Fibroblast of lung (primary cell): ENCODE measurements around the gene COL15A1.

Experiments
- CTCF ChIP-seq, 2 donors: IDR thresholded peaks in 1 of 2; conservative IDR thresholded peaks in 1 of 2; 1 replicate in 1 of 2; 2 replicates in 1 of 2; pipeline ENCODE4 v1.5.1; 2011 to 2012; ENCODE audit warnings: low read length in 2 of 2, control low read depth in 1 of 2, inconsistent platforms in 1 of 2, low read depth in 1 of 2, mild to moderate bottlenecking in 1 of 2
- EZH2 ChIP-seq: IDR thresholded peaks from 2 replicates; pipeline ENCODE4 v1.5.1; 2012; ENCODE audit warnings: low read length, control low read depth, mild to moderate bottlenecking; ENCODE audit errors: missing control alignments

- TF ChIP-seq CTCF (conservative IDR thresholded peaks at IDR 0.05 in 1 of 2, IDR thresholded peaks at IDR 0.05 in 1 of 2; ENCODE audit: low read depth in 1 of 2, low read length in 2 of 2): no peak
- no peak for TF ChIP-seq EZH2
Measured at GRCh38 chr9:99024959-99025358, 81.3 kb downstream of the COL15A1 start.
